K562 (cell line): ENCODE data around the gene CASKIN1. TPM values are rescaled to one million over a fixed set of nuclear protein-coding genes. Genes with fewer than 3 reads are reported as not detected.
A peak's percentile ranks its signal among the peaks of the same experiment; 100 is the strongest.

ENCODE experiments used
- ARHGAP35 ChIP-seq: fragments of 450-650 bp; IDR thresholded peaks from 2 replicates; pipeline ENCODE4 v1.6.1; 2018; ENCODE audit not compliant: partially characterized antibody
- ELF4 ChIP-seq: fragments of 450-650 bp; formaldehyde crosslinking; IDR thresholded peaks from 2 replicates; pipeline ENCODE4 v1.4.0; 2022; ENCODE audit warnings: missing genetic modification characterization
- FOXO4 ChIP-seq: fragments of 450-650 bp; formaldehyde crosslinking; IDR thresholded peaks from 2 replicates; pipeline ENCODE4 v1.4.0; 2020; ENCODE audit warnings: mild to moderate bottlenecking, moderate library complexity
- HMBOX1 ChIP-seq: sonication (generic); IDR thresholded peaks from 2 replicates; pipeline ENCODE4 v1.6.1; 2016
- HMGN3 ChIP-seq: IDR thresholded peaks from 2 replicates; pipeline ENCODE4 v1.6.1; 2011; ENCODE audit warnings: borderline replicate concordance, low read depth, mild to moderate bottlenecking, mixed read lengths, low read length; ENCODE audit not compliant: insufficient read length; ENCODE audit errors: extremely low read depth
- KHSRP ChIP-seq: fragments of 450-650 bp; IDR thresholded peaks from 2 replicates; pipeline ENCODE4 v1.6.1; 2017
- L3MBTL2 ChIP-seq: fragments of 450-650 bp; IDR thresholded peaks from 2 replicates; pipeline ENCODE4 v1.6.1; 2016; ENCODE audit warnings: mild to moderate bottlenecking, moderate library complexity
- MAFK ChIP-seq: IDR thresholded peaks from 2 replicates; pipeline ENCODE4 v1.6.1; 2011; ENCODE audit warnings: low read length, improper control_type of control experiment
- NFIX ChIP-seq: fragments of 250-450 bp; sonication (Bioruptor Pico); IDR thresholded peaks from 2 replicates; pipeline ENCODE4 v1.4.0; 2020; ENCODE audit warnings: low read depth, mild to moderate bottlenecking, moderate library complexity
- NRF1 ChIP-seq, 2 experiments: fragments of 450-650 bp; IDR thresholded peaks in 1 of 2; conservative IDR thresholded peaks in 1 of 2; 2 replicates each; pipeline ENCODE4 v1.6.1; 2014; ENCODE audit warnings: mild to moderate bottlenecking in 2 of 2
- PHF8 ChIP-seq: fragments of 200-600 bp; sonication (generic); IDR thresholded peaks from 2 replicates; pipeline ENCODE4 v1.6.1; 2012; ENCODE audit warnings: mixed run types, mild to moderate bottlenecking, inconsistent platforms, low read length, moderate library complexity, borderline replicate concordance
- POLR2G ChIP-seq: fragments of 200-400 bp; formaldehyde crosslinking; IDR thresholded peaks from 2 replicates; pipeline ENCODE4 v1.6.1; 2017; ENCODE audit warnings: low read depth, mild to moderate bottlenecking, antibody characterized with exemption, low read length, moderate library complexity
- RB1 ChIP-seq: fragments of 450-650 bp; IDR thresholded peaks from 2 replicates; pipeline ENCODE4 v1.6.1; 2017; ENCODE audit warnings: low read depth, mild to moderate bottlenecking
- SIN3A ChIP-seq, 2 experiments: fragments of 150-350 bp in 1 of 2; IDR thresholded peaks; 2 replicates each; pipeline ENCODE4 v1.6.1; 2011 to 2016; ENCODE audit warnings: borderline replicate concordance in 2 of 2, low read depth in 2 of 2, low read length in 2 of 2, mild to moderate bottlenecking in 2 of 2, moderate library complexity in 2 of 2; ENCODE audit not compliant: control insufficient read depth in 1 of 2
- TOE1 ChIP-seq, 2 experiments: fragments of 450-650 bp in 1 of 2; sonication (generic) in 1 of 2; formaldehyde crosslinking in 1 of 2; IDR thresholded peaks; 2 replicates each; pipeline versions ENCODE4 v1.7.1 to v1.8.0; 2016 to 2022; ENCODE audit warnings: borderline replicate concordance in 2 of 2, mild to moderate bottlenecking in 2 of 2, antibody characterized with exemption in 1 of 2, inconsistent platforms in 1 of 2, low read depth in 1 of 2, missing genetic modification reagents in 1 of 2, moderate library complexity in 1 of 2
- UBTF ChIP-seq, 2 experiments: IDR thresholded peaks; 2 replicates each; pipeline ENCODE4 v1.6.1; 2012; ENCODE audit warnings: improper control_type of control experiment in 2 of 2, low read depth in 2 of 2, low read length in 2 of 2, borderline replicate concordance in 1 of 2
- VEZF1 ChIP-seq: fragments of 200-800 bp; sonication (Bioruptor generic); IDR thresholded peaks from 2 replicates; pipeline ENCODE4 v1.6.1; 2017; ENCODE audit warnings: missing genetic modification characterization, missing compliant biosample characterization
- ZNF133 ChIP-seq: fragments of 250-450 bp; sonication (Bioruptor Pico); IDR thresholded peaks from 2 replicates; pipeline ENCODE4 v1.4.0; 2020; ENCODE audit warnings: mild to moderate bottlenecking
- ZNF282 ChIP-seq: sonication (generic); formaldehyde crosslinking; IDR thresholded peaks from 2 replicates; pipeline ENCODE4 v1.8.1; 2023; ENCODE audit warnings: missing genetic modification reagents
- ZNF589 ChIP-seq: fragments of 200-800 bp; sonication (Bioruptor generic); IDR thresholded peaks from 2 replicates; pipeline ENCODE4 v1.6.1; 2016; ENCODE audit warnings: low read depth, missing genetic modification characterization, missing compliant biosample characterization
- polyA plus RNA-seq, 8 experiments: library from polyadenylated mRNA; depleted of rRNA in 4 of 8; stranded (reverse) in 5 of 8; unstranded in 3 of 8; fragments of >200 nt; fragmentation: Nextera tagmentation in 2 of 8; fragmentation: Illumina TruSeq in 1 of 8; extraction: Ambion mirVana in 2 of 8; extraction: Trizol in 1 of 8; gene quantifications; 2 replicates each; pipeline versions ENCODE4 v1.2.1 to v1.2.3, GENCODE V29; 2011 to 2014; ENCODE audit warnings: inconsistent platforms in 1 of 8, missing spikeins in 1 of 8
- total RNA-seq, 7 experiments: library from RNA; depleted of rRNA in 6 of 7; stranded (reverse); fragments of >200 nt in 6 of 7; fragmentation: Illumina TruSeq in 2 of 7; extraction: Trizol in 2 of 7; gene quantifications; 2 replicates each; pipeline versions ENCODE4 v1.2.1 to v1.2.3, GENCODE V29; 2011 to 2021; ENCODE audit warnings: low replicate concordance in 1 of 7

CASKIN1 gene
- total and polyA plus RNA-seq, 9 of the 15 experiments (the other 6 are each of a cell fraction or from before 2014, with no cell fraction given) = 0.15 to 4.5 (median 1.5) TPM; not detected in 2

- 0 out of 4 replicates have a peak, but pooled peaks of 1 of the 2 experiments have one; percentile 66 for TF ChIP-seq UBTF (IDR thresholded peaks at IDR 0.05; ENCODE audit: borderline replicate concordance in 1 of 2, low read depth in 2 of 2, low read length in 2 of 2)
- TF ChIP-seq POLR2G = peak; percentile 61
- TF ChIP-seq FOXO4 (CRISPR knock-in tag) = no peak
- no peak for TF ChIP-seq ELF4 (CRISPR knock-in tag)
- no peak for TF ChIP-seq HMGN3
- TF ChIP-seq ZNF282 (CRISPR knock-in tag) = no peak
- no peak for TF ChIP-seq ARHGAP35
- TF ChIP-seq TOE1 (IDR thresholded peaks at IDR 0.05; ENCODE audit: borderline replicate concordance) = no peak
- TF ChIP-seq TOE1 (CRISPR knock-in tag; IDR thresholded peaks at IDR 0.05; ENCODE audit: borderline replicate concordance, low read depth) = no peak
- peak; percentile 35 for TF ChIP-seq RB1
- TF ChIP-seq HMBOX1 = no peak
- TF ChIP-seq KHSRP = no peak
- TF ChIP-seq NFIX (CRISPR knock-in tag) = no peak
- no peak for TF ChIP-seq MAFK
- peak in 1 of 2 experiments; percentile 43; a peak in 1 of 4 replicates for TF ChIP-seq SIN3A (IDR thresholded peaks at IDR 0.05; ENCODE audit: borderline replicate concordance in 2 of 2, control insufficient read depth in 1 of 2, low read depth in 2 of 2, low read length in 2 of 2)
- no peak for TF ChIP-seq ZNF133 (CRISPR knock-in tag)
- no peak for TF ChIP-seq ZNF589 (CRISPR knock-in tag)
- peak; percentile 18; the same call in 1 of the 2 replicates for TF ChIP-seq VEZF1 (CRISPR knock-in tag)
- TF ChIP-seq L3MBTL2 = no peak
- TF ChIP-seq NRF1 (conservative IDR thresholded peaks at IDR 0.05 in 1 of 2, IDR thresholded peaks at IDR 0.05 in 1 of 2) = no peak
- TF ChIP-seq PHF8 = peak; percentile 36; the same call in 1 of the 2 replicates
Observed at GRCh38 chr16:2196162-2196980, at the start of gene CASKIN1 (continued).
